C4-2B (cell line): ENCODE results near the gene MUC6.

Experiments
- H3K27ac ChIP-seq: fragments of 450-650 bp; 2 replicates; pipeline ENCODE4 v1.5.1; 2017
- CTCF ChIP-seq: fragments of 450-650 bp; conservative IDR thresholded peaks from 2 replicates; pipeline ENCODE4 v1.5.1; 2017; ENCODE audit warnings: mild to moderate bottlenecking
- ZFX ChIP-seq: fragments of 450-650 bp; IDR thresholded peaks from 2 replicates; pipeline ENCODE4 v1.6.1; 2017

The MUC6 gene

GRCh38 chr11:1052133-1053011 lies 15.9 kb upstream of the MUC6 start:
- no peak for TF ChIP-seq CTCF
- TF ChIP-seq ZFX, result no peak
- H3K27ac ChIP-seq, result peak overlapping the region; percentile 96; the same call in 1 of the 2 replicates

- TF ChIP-seq ZFX (no peak), CTCF (no peak; the same call in 1 of the 2 replicates)
- peak overlapping the region; percentile 49 for H3K27ac ChIP-seq
These were observed 15.0 kb upstream of the MUC6 start for GRCh38 chr11:1051356-1052132.

- peak overlapping the region; percentile 49 for H3K27ac ChIP-seq
- no peak for TF ChIP-seq ZFX
- TF ChIP-seq CTCF, result peak; percentile 98
These were observed 14.2 kb upstream of the MUC6 start for GRCh38 chr11:1050581-1051355.

- no peak overlapping the region; the same call in 1 of the 2 replicates for H3K27ac ChIP-seq
- no peak for TF ChIP-seq ZFX
- TF ChIP-seq CTCF, result no peak
These were observed 13.5 kb upstream of the MUC6 start for GRCh38 chr11:1049911-1050580.

GRCh38 chr11:1049431-1049891 lies 12.9 kb upstream of the MUC6 start:
- no peak for TF ChIP-seq CTCF
- TF ChIP-seq ZFX, result no peak
- H3K27ac ChIP-seq, result no peak overlapping the region

- TF ChIP-seq CTCF (no peak), ZFX (no peak)
These were observed 12.5 kb upstream of the MUC6 start for GRCh38 chr11:1049071-1049405.

More at GRCh38 chr11:1049071-1049405, 12.5 kb upstream of the MUC6 start:
- H3K27ac ChIP-seq, result no peak overlapping the region
